GM12874 (cell line): Measurements from ENCODE around the gene KCNH1.

Source experiments
- TF ChIP-seq, protein P1 (sequence below): IDR thresholded peaks from 2 replicates; pipeline ENCODE4 v1.5.1; 2011; ENCODE audit warnings: low read depth, mild to moderate bottlenecking, control low read depth, low read length, moderate library complexity; ENCODE audit not compliant: insufficient read depth

KCNH1 gene

GRCh38 chr1:210687582-210688279 lies 446.2 kb downstream of the KCNH1 start:
- TF ChIP-seq, protein P1, sequence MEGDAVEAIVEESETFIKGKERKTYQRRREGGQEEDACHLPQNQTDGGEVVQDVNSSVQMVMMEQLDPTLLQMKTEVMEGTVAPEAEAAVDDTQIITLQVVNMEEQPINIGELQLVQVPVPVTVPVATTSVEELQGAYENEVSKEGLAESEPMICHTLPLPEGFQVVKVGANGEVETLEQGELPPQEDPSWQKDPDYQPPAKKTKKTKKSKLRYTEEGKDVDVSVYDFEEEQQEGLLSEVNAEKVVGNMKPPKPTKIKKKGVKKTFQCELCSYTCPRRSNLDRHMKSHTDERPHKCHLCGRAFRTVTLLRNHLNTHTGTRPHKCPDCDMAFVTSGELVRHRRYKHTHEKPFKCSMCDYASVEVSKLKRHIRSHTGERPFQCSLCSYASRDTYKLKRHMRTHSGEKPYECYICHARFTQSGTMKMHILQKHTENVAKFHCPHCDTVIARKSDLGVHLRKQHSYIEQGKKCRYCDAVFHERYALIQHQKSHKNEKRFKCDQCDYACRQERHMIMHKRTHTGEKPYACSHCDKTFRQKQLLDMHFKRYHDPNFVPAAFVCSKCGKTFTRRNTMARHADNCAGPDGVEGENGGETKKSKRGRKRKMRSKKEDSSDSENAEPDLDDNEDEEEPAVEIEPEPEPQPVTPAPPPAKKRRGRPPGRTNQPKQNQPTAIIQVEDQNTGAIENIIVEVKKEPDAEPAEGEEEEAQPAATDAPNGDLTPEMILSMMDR, result no peak

- TF ChIP-seq, protein P1, result no peak
Measured at GRCh38 chr1:210686841-210687240, 447.1 kb downstream of the KCNH1 start.

DNA sequence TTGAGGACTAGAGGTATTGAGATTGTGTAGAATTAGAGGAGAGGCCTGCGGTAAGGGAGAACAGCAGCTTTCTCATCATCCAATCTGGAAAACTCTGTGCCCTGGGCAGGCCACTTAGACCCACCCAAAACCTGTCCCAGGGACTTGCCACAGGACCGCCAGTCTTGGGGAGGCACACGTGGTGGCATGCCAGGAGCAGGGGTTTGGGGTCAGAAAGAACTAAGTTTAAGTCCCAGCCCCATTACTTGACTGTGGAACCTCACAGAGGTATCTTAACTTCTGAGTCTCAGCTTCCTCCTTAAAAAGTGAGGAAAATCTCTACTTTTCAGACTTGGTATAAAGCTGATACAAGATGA lies 448.7 kb downstream of the KCNH1 start:
- TF ChIP-seq, protein P1, result no peak

GRCh38 chr1:210684466-210685294 lies 449.3 kb downstream of the KCNH1 start:
- TF ChIP-seq, protein P1, result no peak

DNA sequence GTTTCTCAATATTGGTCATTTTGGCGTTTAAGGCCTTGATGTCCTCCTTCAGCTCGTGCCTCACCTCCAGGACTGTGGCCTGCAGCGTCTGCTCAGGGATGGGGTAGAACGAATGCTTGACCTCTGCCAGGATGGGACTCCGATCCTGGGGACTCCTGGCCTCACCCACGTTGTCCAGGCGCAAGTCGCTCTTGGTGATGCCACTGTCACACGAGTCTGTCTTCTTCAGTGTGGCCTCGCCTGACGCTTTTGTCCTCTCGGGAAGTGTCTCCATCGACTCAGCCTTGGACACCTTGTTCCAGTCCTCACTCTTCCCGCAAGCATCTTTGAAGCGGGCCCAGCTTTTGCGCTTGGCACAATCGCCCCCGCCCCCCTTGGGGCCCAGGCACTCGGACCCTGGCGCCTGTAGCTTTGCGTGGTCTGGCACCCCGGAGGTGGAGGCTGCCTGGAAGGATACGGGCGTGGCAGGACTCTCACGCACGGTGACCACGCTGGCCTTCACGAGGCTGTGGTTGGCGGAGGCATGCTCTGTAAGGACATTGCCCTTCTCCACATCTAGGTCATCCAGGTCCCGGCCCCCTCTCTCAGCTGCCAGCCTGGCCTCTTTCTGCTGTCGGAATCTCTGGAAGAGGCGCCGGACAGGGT lies 450.4 kb downstream of the KCNH1 start:
- TF ChIP-seq, protein P1, result no peak

GRCh38 chr1:210681158-210681557 lies 452.8 kb downstream of the KCNH1 start:
- TF ChIP-seq, protein P1, result no peak

DNA sequence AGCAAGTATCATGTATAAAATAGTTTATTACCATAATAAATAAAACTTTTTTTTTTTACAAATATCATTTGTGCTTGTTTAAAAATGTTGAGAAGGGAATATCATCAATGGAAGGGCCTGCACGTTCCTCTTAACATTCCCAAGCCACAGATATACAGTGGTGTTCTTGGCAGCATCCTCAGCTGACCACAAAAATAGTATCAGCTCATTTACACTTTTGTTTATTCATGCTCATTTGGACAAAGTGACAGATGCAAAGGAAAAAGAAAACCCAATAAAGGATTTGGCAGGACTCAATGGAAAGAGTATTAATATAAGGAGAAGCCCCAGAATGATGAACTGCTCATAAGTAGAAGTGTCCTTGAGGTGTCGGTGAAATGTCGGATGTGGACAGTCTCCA lies 455.6 kb downstream of the KCNH1 start:
- TF ChIP-seq, protein P1, result no peak
